Endodermal cell (in vitro differentiated cells): ENCODE data around the gene ZYG11B. TPM values are rescaled to one million over a fixed set of nuclear protein-coding genes. Genes with fewer than 3 reads are reported as not detected.

ENCODE experiments used
- DNase-seq: peaks from one replicate; pipeline ENCODE4 v3.0.0-alpha.2; 2017
- H3K27ac ChIP-seq: 2 replicates; pipeline ENCODE4 v1.5.1; 2013; ENCODE audit warnings: mild to moderate bottlenecking, low read depth, low read length, moderate library complexity
- H3K27me3 ChIP-seq: 2 replicates; pipeline ENCODE4 v1.6.1; 2013; ENCODE audit warnings: mild to moderate bottlenecking, low read length, moderate library complexity; ENCODE audit not compliant: insufficient read depth, control insufficient read depth, poor library complexity, severe bottlenecking
- H3K36me3 ChIP-seq: 2 replicates; pipeline ENCODE4 v1.7.0; 2013; ENCODE audit warnings: mild to moderate bottlenecking, low read length, moderate library complexity; ENCODE audit not compliant: control insufficient read depth, insufficient read depth
- H3K4me1 ChIP-seq: one replicate; pipeline ENCODE4 v1.7.0; 2013; ENCODE audit warnings: low read length; ENCODE audit not compliant: control insufficient read depth, insufficient read depth
- H3K4me3 ChIP-seq: 2 replicates; pipeline ENCODE4 v1.5.1; 2013; ENCODE audit warnings: mild to moderate bottlenecking, low read length, moderate library complexity
- H3K9ac ChIP-seq: 2 replicates; pipeline ENCODE4 v1.6.1; 2013; ENCODE audit warnings: mild to moderate bottlenecking, low read length, moderate library complexity; ENCODE audit not compliant: poor library complexity, severe bottlenecking; ENCODE audit errors: extremely low read depth
- H3K9me3 ChIP-seq: 2 replicates; pipeline ENCODE4 v1.6.1; 2013; ENCODE audit warnings: mild to moderate bottlenecking, low read length, moderate library complexity; ENCODE audit not compliant: control insufficient read depth
- H3K27ac Mint-ChIP-seq: 2 replicates; pipeline ENCODE4 v1.8.0; 2020; ENCODE audit warnings: mixed read lengths
- H3K27me3 Mint-ChIP-seq: 2 replicates; pipeline ENCODE4 v1.8.0; 2021; ENCODE audit warnings: mild to moderate bottlenecking, mixed read lengths; ENCODE audit not compliant: insufficient read depth
- H3K36me3 Mint-ChIP-seq: 2 replicates; pipeline ENCODE4 v1.8.0; 2020; ENCODE audit warnings: low read depth, mixed read lengths
- H3K4me1 Mint-ChIP-seq: 2 replicates; pipeline ENCODE4 v1.8.0; 2020; ENCODE audit warnings: mixed read lengths
- H3K4me3 Mint-ChIP-seq: 2 replicates; pipeline ENCODE4 v1.8.0; 2020; ENCODE audit warnings: mild to moderate bottlenecking, moderate library complexity, mixed read lengths
- H3K9me3 Mint-ChIP-seq: 2 replicates; pipeline ENCODE4 v1.8.0; 2020; ENCODE audit warnings: mild to moderate bottlenecking, mixed read lengths
- WGBS, 2 experiments: methylation state at CpG; one replicate each; pipeline versions ENCODE4 v1.1.5 to v1.1.7; 2013; ENCODE audit warnings: missing lambda C conversion rate in 2 of 2, mixed read lengths in 1 of 2; ENCODE audit not compliant: insufficient coverage in 1 of 2, insufficient read length in 1 of 2; 5-methylcytosine and 5-hydroxymethylcytosine counted together
- total RNA-seq, 2 donors: library from RNA; stranded (reverse); fragmentation: NEBNext Ultra II Directional in 1 of 2; extraction: Animal tissue kit (Norgen Biotek cat#: 25700) in 1 of 2; gene quantifications; 2 replicates in 1 of 2; 3 replicates in 1 of 2; pipeline ENCODE4 v1.2.1, GENCODE V29; 2021
- TF ChIP-seq, protein P1 (sequence below): fragments of 200-600 bp; sonication (generic); conservative IDR thresholded peaks from 2 replicates; pipeline ENCODE4 v1.5.0; 2021; ENCODE audit warnings: antibody characterized with exemption, mild to moderate bottlenecking

Gene ZYG11B
- total RNA-seq, 2 donors from 2014 or later: 24.8 to 30.2 TPM

GRCh38 chr1:52848423-52848822 lies 122.2 kb downstream of the ZYG11B start:
- Mint-ChIP-seq H3K4me3 (no peak overlapping the region), H3K27me3 (peaks cover 11% of the 10 kb centered on the region), H3K4me1 (no peaks in the 10 kb centered on the region), H3K36me3 (no peaks in the 10 kb centered on the region), H3K27ac (no peak overlapping the region), H3K9me3 (no peaks in the 10 kb centered on the region)
- Histone ChIP-seq H3K4me3 (no peak overlapping the region), H3K9ac (no peak overlapping the region), H3K27me3 (peaks cover 9% of the 10 kb centered on the region), H3K9me3 (no peaks in the 10 kb centered on the region), H3K27ac (no peak overlapping the region), H3K36me3 (no peaks in the 10 kb centered on the region), H3K4me1 (peaks cover 5% of the 10 kb centered on the region)
- no peak for DNase-seq
- TF ChIP-seq, protein P1, sequence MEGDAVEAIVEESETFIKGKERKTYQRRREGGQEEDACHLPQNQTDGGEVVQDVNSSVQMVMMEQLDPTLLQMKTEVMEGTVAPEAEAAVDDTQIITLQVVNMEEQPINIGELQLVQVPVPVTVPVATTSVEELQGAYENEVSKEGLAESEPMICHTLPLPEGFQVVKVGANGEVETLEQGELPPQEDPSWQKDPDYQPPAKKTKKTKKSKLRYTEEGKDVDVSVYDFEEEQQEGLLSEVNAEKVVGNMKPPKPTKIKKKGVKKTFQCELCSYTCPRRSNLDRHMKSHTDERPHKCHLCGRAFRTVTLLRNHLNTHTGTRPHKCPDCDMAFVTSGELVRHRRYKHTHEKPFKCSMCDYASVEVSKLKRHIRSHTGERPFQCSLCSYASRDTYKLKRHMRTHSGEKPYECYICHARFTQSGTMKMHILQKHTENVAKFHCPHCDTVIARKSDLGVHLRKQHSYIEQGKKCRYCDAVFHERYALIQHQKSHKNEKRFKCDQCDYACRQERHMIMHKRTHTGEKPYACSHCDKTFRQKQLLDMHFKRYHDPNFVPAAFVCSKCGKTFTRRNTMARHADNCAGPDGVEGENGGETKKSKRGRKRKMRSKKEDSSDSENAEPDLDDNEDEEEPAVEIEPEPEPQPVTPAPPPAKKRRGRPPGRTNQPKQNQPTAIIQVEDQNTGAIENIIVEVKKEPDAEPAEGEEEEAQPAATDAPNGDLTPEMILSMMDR: no peak
- 93 to 95% methylated on average over 2 to 4 of the region's 5 CpGs for WGBS, 2 experiments

DNA sequence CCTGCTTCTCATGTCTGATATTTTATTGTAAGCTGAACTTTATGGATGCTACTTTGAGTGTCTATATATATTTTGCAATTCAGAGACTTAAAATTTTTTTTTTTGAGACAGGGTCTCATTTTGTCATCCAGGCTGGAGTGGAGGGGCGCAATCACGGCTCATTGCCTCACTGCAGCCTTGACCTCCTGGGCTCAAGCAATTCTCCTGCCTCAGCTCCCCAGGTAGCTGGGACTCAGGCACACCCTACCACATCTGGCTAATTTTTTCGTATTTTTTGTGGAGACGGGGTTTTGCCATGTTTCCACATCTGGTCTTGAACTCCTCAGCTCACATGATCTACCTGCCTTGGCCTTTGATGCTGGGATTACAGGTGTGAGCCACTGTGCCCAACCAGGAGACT lies 124.7 kb downstream of the ZYG11B start:
- no peak for DNase-seq
- H3K4me3 Mint-ChIP-seq: no peak overlapping the region
- H3K27ac Mint-ChIP-seq: no peak overlapping the region
- no peak overlapping the region for H3K4me3 ChIP-seq
- no peaks in the 10 kb centered on the region for H3K27me3 Mint-ChIP-seq
- no peak overlapping the region for H3K27ac ChIP-seq
- H3K36me3 ChIP-seq: no peaks in the 10 kb centered on the region
- no peak overlapping the region for H3K9ac ChIP-seq
- WGBS, 2 experiments: 90 to 97% methylated on average over 4 of the region's 4 CpGs
- H3K9me3 ChIP-seq: no peaks in the 10 kb centered on the region
- peaks cover 5% of the 10 kb centered on the region for H3K4me1 ChIP-seq
- H3K27me3 ChIP-seq: no peaks in the 10 kb centered on the region
- no peaks in the 10 kb centered on the region for H3K4me1 Mint-ChIP-seq
- H3K36me3 Mint-ChIP-seq: no peaks in the 10 kb centered on the region
- TF ChIP-seq, protein P1: no peak
- H3K9me3 Mint-ChIP-seq: no peaks in the 10 kb centered on the region

DNA sequence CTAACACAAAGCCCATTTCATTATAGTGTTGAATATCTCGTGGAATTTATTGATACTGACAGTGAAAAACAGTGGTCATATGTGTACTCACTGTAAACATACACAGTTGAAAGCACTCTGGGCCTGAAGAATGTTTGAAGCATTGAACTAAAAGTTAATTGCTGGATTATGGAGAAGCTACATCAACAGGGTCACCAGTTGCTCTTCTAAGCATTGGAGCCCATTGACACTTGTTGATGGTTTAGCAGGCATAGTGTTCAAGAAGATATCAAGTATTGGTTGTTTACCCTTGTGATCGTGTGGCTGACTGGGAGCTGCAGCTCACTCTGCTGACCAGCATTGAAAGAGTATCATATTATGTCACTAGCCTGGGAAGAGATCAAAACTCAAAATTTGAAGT lies 126.6 kb downstream of the ZYG11B start:
- Mint-ChIP-seq H3K36me3 (no peaks in the 10 kb centered on the region), H3K27me3 (no peaks in the 10 kb centered on the region), H3K4me1 (no peaks in the 10 kb centered on the region), H3K9me3 (no peaks in the 10 kb centered on the region), H3K27ac (no peak overlapping the region), H3K4me3 (no peak overlapping the region)
- H3K36me3 ChIP-seq: no peaks in the 10 kb centered on the region
- no peak overlapping the region for H3K9ac ChIP-seq
- no peaks in the 10 kb centered on the region for H3K9me3 ChIP-seq
- H3K4me3 ChIP-seq: no peak overlapping the region
- TF ChIP-seq, protein P1: no peak
- H3K4me1 ChIP-seq: peaks cover 5% of the 10 kb centered on the region
- no peak overlapping the region for H3K27ac ChIP-seq
- WGBS, 2 experiments: 85 to 100% methylated on average over 2 of the region's 2 CpGs
- DNase-seq: no peak
- no peaks in the 10 kb centered on the region for H3K27me3 ChIP-seq
